ENCODE data around the gene GRAP. TPM values are rescaled to one million over a fixed set of nuclear protein-coding genes. Genes with fewer than 3 reads are reported as not detected.

Gene GRAP
- total and polyA plus RNA-seq, 10 of the 15 experiments (the other 5 are each of a cell fraction or from before 2014, with no cell fraction given): 0.58 to 78.3 (median 36.6) TPM

DNA sequence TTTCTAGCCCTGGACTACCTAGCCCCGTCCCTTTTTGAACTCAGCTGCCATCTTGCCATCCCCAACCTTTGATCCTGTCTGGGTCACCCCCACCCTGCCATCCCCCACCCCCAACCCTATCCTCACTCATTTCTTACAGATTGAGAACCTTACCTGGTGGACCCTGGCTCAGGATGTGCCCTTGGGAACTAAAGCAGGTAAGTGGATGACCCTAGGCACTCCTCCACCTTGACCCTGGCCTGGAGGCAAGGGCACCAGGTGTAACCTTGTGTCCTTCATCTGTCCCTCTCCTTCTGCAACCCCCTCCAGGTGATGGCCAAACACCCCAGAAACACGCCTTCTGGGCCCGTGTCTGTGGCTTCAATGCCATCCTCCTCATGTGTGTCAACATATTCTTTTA is 26.7 kb downstream of the GRAP start:
- SMC1A ChIA-PET (ENCODE audit: uncharacterized antibody, unreplicated experiment): no interaction called here
- 94% methylated on average over 3 of the region's 3 CpGs for WGBS (ENCODE audit: insufficient coverage, insufficient replicate concordance, low lambda C conversion rate, missing lambda C conversion rate)

More for the DNA sequence above, 26.7 kb downstream of the GRAP start:
- no peak overlapping the region for H2AFZ ChIP-seq (ENCODE audit: control insufficient read depth, low read depth, low read length)
- no peaks in the 10 kb centered on the region for H3K79me2 ChIP-seq (ENCODE audit: control insufficient read depth, insufficient read depth, low read length)
- ChIA-PET POLR2A (no interaction called here), RAD21 (ENCODE audit: unreplicated experiment) (no interaction called here), CTCF (no interaction called here)
- H4K20me1 ChIP-seq (ENCODE audit: control insufficient read depth, insufficient read depth): no peaks in the 10 kb centered on the region
- FAIRE-seq (no peak), ATAC-seq (no peak), DNase-seq (ENCODE audit: low read depth, low spot score) (no peak)
- no peaks in the 10 kb centered on the region for H3K27me3 ChIP-seq (replicated peaks in 1 of 2; ENCODE audit: control insufficient read depth in 2 of 2, insufficient read depth in 2 of 2, low read length in 1 of 2)
- intact Hi-C loops (cut with micrococcal nuclease; ENCODE audit: unreplicated experiment) (no loop called here), in situ Hi-C loops (cut with MboI) (no loop called here)
- BruUV-seq (replicated peaks): no TSS peak
- H3K4me1 ChIP-seq (ENCODE audit: control insufficient read depth, insufficient read depth, low read length): no peaks in the 10 kb centered on the region
- no peak overlapping the region for H3K27ac ChIP-seq (ENCODE audit: control insufficient read depth, insufficient read depth)
- H3K4me2 ChIP-seq (ENCODE audit: control insufficient read depth, insufficient read depth): no peak overlapping the region
- H3K36me3 ChIP-seq (ENCODE audit: control insufficient read depth in 2 of 2, insufficient read depth in 2 of 2, low read length in 1 of 2): peaks cover 0 to 15% of the 10 kb centered on the region in 2 experiments; a peak in 3 of 4 replicates
- TF ChIP-seq TCF7 (IDR thresholded peaks at IDR 0.05; ENCODE audit: borderline replicate concordance) (no peak), MLLT1 (IDR thresholded peaks at IDR 0.05) (no peak), TCF3 (IDR thresholded peaks at IDR 0.05; ENCODE audit: borderline replicate concordance, insufficient read depth, low read depth, low read length) (no peak), SMARCA5 (IDR thresholded peaks at IDR 0.05) (no peak), EED (IDR thresholded peaks at IDR 0.05; ENCODE audit: low read depth) (no peak), PRDM15 (CRISPR knock-in tag; IDR thresholded peaks at IDR 0.05) (no peak), CREB1 (IDR thresholded peaks at IDR 0.05; ENCODE audit: low read depth) (no peak), BMI1 (IDR thresholded peaks at IDR 0.05; ENCODE audit: borderline replicate concordance) (no peak), CREM (IDR thresholded peaks at IDR 0.05; ENCODE audit: low read depth) (no peak), ETV6 (conservative IDR thresholded peaks at IDR 0.05 in 1 of 2, IDR thresholded peaks at IDR 0.05 in 1 of 2; ENCODE audit: borderline replicate concordance in 1 of 2, low read depth in 1 of 2) (no peak)
- H3K4me3 ChIP-seq: no peak overlapping the region
- H3K9ac ChIP-seq (ENCODE audit: control insufficient read depth, insufficient read depth, low read length): no peak overlapping the region
- H3K9me3 ChIP-seq (replicated peaks; ENCODE audit: control insufficient read depth, insufficient read depth, low read length): no peaks in the 10 kb centered on the region
